Mammary epithelial cell (primary cell): ENCODE measurements around the gene CFAP43.

Source experiments
- EZH2 ChIP-seq: IDR thresholded peaks from 2 replicates; pipeline ENCODE4 v1.6.1; 2012; ENCODE audit warnings: low read length, inconsistent platforms, borderline replicate concordance
- TF ChIP-seq, protein P1 (sequence below), 2 donors: IDR thresholded peaks in 1 of 2; conservative IDR thresholded peaks in 1 of 2; 2 replicates each; pipeline ENCODE4 v1.5.1; 2011 to 2012; ENCODE audit warnings: inconsistent platforms in 2 of 2, low read length in 2 of 2, mild to moderate bottlenecking in 2 of 2, control low read depth in 1 of 2, low read depth in 1 of 2; ENCODE audit not compliant: insufficient read depth in 1 of 2; ENCODE audit errors: extremely low read depth in 1 of 2

DNA sequence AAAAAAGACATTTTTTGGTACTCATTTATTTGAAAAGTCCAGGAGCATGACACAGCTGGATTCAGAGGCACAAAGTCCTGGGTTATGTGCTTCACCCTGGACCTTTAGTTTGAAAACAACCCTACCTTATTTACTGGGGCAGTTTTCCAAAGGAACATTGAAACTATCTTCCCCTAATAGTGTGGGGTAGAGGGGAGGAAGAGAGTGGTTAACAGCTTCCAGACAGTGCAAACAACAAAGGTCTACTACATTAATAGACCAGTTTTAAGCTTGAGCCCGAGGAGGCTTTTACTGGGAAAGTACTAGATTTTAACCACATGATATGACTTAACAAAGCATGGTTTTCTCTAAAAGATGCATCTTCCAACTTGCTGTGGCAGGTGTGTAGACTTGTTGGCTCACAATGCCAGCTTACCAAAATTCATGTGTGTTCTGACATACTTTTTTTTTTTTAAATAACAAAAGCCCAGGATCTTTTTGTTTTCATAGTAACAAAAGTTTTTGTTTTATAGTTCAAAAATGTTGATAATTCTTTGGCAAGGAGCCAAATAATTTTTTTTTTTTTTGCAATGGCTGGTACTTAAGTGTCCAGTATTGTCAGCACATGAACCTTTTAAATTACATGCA is 24.3 kb upstream of the CFAP43 start:
- TF ChIP-seq, protein P1, sequence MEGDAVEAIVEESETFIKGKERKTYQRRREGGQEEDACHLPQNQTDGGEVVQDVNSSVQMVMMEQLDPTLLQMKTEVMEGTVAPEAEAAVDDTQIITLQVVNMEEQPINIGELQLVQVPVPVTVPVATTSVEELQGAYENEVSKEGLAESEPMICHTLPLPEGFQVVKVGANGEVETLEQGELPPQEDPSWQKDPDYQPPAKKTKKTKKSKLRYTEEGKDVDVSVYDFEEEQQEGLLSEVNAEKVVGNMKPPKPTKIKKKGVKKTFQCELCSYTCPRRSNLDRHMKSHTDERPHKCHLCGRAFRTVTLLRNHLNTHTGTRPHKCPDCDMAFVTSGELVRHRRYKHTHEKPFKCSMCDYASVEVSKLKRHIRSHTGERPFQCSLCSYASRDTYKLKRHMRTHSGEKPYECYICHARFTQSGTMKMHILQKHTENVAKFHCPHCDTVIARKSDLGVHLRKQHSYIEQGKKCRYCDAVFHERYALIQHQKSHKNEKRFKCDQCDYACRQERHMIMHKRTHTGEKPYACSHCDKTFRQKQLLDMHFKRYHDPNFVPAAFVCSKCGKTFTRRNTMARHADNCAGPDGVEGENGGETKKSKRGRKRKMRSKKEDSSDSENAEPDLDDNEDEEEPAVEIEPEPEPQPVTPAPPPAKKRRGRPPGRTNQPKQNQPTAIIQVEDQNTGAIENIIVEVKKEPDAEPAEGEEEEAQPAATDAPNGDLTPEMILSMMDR (conservative IDR thresholded peaks at IDR 0.05 in 1 of 2, IDR thresholded peaks at IDR 0.05 in 1 of 2; ENCODE audit: extremely low read depth in 1 of 2, insufficient read depth in 1 of 2, low read depth in 1 of 2, low read length in 2 of 2), result no peak
- TF ChIP-seq EZH2, result no peak
